Stimulated activated CD4-positive, alpha-beta T cell treated with anti-CD3 and anti-CD28 coated beads, Interleukin-2, amount 100 ng/mL, for 4 hours (primary cell): Measurements from ENCODE around the gene RNU6-8.

Experiments used
- DNase-seq: peaks from one replicate; pipeline ENCODE4 v3.0.0-alpha.2; 2020; ENCODE audit warnings: low read depth

Gene RNU6-8

DNA sequence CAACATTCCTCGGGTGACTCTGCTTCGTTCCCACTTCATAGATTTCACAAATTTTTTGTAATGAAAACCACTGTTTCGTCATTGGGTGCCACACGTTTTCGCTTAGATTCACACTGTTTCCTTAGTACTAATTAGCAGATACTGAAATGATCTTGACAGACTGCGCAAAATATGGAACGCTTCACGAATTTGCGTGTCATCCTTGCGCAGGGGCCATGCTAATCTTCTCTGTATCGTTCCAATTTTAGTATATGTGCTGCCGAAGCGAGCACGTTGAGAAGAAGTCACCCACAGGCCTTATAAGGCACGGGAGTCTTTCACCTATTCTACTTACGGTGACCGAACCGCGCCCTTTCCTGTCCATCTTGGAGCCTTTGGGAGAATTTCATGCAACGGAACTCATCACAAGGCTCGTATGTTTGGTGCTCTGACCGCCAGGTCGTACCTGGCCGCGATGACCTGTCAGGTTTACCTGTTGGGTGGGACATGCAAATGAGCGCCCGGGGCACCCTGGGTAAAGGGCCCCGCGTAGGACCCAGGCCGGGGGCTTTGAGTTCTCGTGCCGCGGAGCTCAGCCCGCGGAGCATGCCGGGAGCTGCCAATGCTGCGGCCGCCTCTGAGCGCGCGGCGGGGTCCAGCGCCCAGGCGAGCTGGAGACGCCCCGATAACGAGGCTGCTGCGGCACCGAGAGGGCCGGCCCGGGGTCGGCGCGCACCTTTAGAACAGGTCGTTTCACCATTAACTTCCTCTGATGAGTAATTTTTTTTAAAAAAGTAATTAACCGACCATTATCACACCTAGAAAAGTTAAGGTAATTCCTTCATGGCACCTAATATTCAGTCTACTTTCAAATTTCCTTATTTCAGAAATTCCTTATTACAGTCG is at the start of gene RNU6-8:
RNU6-8 (minus strand) TSS at position 272 of the 885 bp plus-strand sequence.
- peak; percentile 85 for DNase-seq

DNA sequence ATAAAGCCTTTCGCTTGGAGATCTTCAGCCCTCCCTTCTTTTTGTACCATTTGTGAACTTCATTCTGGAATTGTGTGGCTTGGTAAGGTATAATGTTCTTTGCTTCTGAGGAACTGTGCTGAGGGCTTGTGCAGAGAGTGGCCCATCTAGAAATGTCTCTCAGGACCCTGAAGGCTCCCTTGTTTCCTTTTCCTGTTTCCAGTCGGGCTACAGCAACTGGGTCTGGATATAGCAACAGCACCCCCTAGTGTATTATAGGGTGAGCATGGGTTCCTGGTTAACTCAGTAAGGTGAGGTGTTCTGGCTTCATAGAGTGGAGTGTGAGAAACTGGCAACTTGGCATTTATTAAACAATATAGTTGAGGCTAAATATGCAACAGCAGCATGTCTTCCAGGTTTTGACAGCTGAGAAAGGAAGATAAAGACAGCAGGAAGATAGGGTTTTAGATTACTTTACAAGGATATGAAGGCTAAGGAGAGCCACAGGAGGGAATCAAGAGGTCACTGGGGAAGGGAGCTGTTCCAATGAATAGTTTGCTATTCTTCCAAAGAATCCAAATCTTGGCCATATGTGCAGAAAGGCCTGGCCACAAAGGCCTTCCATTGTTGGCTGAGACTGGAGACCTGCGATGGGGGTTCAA is 49.1 kb upstream of the RNU6-8 start:
- peak; percentile 30 for DNase-seq

DNA sequence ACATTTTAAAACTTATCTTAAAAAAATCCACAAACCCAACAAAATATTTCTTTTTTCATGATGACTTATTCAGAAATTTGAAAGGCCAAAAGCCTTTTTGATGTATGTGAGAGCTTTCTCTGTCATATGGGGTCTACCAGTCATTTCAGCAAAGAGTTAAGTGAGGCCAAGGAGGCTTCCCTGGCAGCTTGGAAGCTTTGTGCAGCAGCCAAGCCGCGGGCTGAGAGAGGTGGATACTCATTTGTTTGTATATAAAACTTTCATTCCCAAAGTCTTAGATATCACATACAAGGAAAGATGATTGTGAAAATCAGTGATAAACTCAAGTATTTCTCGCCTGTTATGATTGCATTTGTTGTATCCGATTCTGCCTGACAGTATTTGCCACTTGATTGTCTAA is 48.5 kb upstream of the RNU6-8 start:
- DNase-seq, result no peak

DNA sequence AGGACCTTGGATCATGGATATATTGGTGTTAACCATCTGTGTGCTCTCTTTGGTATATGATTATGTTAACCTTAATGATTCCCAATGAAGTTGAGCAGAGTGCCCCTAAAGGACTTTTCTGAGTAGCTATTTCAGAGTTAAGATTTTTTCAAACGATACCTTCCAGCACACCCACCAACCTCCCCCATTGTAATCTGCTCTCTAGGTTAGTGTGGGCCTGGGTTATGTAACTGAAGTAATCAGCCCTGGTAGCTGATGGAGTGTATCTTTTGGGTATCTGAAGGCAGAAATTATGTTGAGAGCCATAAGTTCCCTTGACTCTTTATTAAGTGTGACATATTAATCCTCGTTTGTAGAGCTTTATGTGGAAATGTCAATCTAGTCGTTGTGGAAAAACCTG is 47.6 kb upstream of the RNU6-8 start:
- DNase-seq, result no peak

DNA sequence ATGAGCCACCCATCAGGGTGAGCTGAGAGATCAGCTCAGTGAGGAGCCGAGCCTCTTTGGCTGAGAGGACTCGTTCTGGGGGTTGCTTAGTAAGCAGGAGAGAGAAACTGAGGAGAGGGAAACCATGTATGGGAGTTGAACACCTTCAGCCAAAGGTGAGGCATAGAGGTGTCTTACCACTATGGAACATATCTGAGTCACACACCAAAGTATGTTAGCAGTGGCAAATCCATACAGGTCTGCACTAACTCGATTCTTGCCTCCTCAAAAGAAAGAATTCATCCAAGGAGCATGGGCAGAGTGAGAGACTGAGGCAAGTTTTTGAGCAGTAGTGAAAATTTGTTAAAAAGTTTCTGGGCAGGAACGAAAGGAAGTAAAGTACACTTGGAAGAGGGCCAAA is 46.7 kb upstream of the RNU6-8 start:
- DNase-seq, result no peak

DNA sequence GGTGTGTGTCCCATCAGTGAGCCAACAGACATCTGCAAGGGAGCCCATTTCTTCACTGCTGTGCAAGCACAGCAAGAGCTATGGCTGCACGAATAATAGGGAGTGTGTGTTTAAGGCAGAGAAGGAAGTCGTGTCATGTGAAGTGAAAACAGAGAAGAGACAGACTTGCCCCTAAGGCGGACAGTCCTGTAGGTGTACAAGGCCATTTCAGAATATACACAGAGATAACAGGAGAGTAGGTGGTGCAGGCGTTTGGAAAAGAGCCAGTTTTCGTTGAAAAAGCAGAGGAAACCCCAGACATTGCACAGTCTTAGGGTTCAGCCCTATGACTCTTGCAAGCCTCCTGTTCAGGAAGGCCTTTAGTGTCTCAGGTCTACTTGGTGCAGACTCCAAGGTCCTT is 46.3 kb upstream of the RNU6-8 start:
- no peak for DNase-seq

DNA sequence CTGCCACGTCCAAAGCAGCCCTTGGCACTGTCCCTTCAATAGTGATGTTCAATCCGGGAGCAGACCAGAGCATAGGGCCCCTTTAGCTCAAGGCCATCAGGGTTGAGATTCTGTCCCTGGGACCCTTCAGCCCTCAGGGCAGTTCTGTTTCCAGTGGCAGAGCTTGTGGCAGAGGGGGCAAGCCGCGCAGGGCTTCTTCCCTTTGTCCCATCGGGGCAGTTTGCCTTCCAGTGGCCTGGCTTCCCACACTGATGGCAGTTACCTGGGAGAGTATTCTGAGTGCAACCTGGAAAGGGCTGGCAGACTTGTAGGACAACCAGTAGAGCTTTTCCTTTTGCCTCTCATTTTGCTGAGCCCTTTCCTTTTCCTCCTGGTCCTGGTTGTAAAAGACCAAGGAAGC is 43.7 kb upstream of the RNU6-8 start:
- DNase-seq, result no peak

DNA sequence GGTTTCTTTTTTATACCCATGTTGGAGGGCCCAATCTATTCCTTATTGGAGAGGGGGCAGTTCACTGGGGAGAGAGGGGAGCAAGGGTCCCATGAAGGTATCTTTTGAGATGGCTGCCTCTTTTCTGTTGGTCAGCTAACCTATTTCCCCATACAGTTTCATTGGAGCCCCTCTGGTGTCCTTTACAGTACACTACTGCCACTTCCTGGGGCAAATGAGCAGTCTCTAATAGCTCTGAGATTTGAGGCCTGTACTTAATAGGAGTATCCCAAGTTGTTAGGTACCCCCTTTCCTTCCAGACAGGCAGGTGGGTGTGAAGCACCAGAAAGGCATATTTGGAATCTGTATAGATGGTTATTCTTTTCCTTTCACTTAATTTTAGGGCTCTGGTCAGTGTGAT is 41.3 kb upstream of the RNU6-8 start:
- DNase-seq, result no peak

DNA sequence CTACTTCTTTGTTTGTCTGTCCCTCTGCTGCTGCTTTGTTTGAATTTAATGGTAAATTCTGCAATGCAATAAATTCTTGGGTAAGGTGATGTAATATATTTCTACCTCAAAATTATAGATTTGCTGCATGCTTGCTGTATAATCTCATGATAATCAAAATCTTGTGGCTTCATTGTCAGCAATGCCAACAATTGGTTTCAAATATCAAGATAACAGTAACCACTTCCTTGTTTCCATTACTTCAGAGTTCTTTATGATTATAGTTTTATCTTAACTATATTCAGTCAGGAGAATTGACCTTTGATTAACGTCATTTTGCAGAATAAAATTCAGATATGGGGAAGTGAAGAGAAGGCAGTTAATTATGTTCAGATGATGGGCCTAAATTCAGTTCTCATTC is 30.2 kb upstream of the RNU6-8 start:
- DNase-seq, result no peak

DNA sequence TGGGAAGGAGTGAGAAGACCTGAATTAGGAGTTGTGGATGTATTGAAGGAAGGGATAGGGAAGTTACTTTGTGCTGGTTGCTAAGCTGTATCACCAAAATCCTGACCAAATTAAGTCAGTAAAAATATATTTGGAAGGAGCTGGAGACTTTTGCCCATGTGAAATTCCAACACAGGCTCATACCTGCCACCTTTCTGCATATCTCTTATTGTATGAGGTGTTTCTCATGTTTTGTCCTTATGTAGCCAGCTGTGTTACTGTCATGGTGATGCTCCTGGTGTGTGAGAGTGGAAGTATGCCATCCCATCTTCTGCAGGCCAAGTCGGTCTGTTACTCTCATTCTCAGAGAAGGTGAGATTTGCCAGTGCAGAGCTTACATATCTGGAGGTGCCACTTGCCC is 29.4 kb upstream of the RNU6-8 start:
- DNase-seq, result no peak

DNA sequence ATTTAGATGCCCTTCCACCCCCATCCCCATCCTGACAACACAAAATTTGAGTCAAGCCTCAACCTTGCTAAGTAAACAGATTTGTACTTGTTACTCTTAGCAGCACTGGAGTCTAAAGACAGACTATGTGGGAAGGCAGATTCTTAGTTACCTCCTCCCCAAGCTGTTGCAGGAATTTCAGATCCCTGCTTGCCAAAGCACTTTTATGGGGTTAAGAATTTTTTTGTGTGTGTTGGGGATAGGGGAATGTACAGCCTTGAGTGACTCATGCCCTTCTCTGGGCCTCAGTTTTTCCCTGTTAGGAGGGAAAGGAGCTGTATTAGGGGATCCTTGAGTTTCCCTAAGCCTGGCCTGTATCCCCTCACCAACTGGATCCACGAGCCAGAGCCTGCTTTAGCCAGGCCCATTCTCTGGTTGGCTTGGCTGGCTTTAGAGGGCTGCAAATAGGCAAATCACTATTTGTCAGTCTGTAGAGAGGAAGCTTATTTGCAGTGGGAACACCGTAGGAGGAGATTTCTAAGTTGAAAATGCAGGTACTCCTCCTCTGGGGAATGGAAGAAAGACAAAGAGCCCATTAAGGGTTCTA is 27.7 kb upstream of the RNU6-8 start:
- DNase-seq, result no peak

DNA sequence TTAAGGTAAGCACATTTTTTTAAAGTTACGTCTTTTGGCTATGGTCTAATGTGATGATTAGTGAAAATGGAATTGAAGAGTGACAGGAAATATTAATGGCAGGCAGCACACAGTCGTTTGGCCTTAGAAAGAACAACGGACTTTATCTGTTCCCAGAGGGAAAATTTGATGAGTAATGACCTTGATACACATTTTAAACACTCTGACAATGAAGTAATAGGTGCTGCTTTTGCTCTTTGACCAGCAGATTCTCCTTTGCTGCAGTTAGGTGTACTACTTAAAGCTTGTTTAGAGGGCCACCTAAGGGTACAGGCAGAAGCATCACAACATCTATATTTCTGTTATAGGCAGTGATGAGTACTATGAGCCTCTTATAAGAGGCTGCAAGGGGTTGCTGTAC is 27.1 kb upstream of the RNU6-8 start:
- no peak for DNase-seq

DNA sequence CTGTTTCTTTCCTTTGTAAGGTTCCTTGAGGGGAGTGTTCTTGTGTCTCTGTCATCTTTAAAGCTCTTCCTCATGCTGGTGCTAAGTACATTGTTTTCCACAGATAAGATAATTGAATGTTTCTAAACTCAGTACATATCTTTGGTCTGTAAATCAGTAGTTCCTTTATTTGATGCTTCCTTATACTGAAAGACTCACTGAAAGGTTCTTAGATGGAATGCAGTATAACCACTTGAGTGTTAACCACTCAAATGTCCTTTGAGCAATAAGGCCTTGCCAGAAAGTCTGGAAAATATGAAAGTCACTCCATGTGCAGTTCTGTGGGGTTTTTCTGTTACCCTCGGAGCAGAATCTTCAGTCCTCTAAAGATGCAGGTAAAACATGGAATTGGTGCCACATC is 23.0 kb upstream of the RNU6-8 start:
- no peak for DNase-seq

DNA sequence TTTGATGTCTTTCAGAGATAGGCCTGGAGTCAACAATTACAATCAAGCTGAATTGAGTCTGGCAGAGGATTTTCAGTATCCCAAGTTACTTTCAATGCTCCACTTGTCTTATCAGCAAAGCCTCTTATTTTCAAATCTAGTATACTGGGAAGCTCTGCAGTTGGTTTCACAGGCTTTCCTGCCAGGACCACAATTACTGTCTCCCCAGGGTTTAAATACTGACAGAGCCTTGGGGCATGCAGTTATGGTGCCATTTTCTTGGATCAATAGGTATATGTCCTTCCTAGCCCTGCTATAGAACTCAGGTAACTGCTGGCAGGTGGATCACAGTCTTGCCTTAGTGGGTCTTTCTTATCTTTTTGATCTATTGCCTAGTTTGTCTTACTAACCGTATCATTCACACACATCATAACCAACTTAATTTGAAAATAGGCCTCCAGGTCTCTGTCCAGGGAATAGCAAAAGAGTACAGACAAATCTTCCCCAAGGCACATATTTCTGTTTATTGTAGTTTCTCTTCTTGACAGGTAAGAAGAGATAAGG is 22.4 kb upstream of the RNU6-8 start:
- no peak for DNase-seq

DNA sequence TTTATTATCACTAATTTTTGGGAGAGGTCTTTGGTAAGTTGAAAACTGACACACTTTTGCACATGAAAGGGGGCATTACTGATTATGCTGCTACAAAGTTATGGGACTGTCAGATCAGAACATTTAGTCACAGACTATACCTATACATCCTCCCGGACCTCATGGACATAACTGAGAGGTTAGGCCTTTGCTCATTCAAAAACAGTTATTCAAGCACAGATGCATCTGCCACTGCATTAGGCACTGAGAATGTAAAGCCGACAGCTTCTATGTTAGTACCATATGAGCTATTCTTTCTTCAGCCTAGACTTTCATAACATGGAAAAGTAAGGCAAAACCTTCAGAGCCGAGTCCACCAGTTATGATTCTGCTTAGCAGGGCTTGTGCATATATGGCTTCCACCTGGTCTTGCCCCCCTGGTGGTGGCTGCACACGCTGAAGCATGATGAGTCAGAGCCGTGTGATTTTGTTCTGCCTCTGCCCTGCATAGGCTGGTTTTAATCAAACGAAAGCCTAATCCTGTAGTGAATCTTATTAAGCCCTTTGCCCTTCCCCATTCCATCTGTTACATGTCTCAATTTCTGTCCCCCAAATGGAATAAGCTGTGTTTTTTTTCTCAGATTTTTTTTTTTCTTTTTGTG is 21.8 kb upstream of the RNU6-8 start:
- no peak for DNase-seq

DNA sequence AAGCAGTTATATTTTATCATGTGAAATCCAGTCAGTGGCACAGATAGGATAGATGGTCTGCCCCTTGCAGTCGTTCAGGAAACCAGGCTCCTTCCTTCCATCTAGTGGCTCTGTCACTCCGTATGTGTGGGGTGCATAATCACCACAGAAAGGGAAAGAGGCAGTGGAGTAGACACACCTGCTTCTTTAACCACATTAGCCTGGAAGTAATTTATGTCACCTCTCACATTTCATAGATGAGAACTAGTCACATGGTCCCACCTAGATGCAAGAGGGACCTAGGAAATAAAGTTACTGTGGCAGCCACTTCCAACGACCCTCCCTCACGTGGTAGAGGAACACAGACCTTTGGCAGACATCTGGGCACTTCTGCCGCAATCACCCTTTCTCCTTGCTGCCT is 14.2 kb upstream of the RNU6-8 start:
- no peak for DNase-seq

DNA sequence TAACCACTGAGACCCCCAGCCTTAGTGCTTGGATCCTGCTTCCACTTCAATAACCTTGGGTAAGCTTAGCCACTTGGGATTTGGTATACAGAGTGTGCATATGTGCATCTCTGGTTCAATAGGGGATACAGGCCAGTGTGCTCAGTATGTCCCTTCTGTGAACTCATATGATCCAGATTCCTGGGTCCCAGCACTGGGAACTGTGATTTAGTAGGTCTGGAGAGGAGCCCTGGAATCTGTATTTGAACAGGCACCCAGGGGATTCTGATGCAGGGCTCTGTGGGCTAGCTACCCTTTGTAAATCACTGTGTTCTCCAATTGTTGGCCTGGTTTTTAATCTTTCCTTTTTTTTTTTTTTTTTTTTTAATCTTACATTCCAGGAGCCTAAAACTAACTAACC is 9.8 kb upstream of the RNU6-8 start:
- no peak for DNase-seq

DNA sequence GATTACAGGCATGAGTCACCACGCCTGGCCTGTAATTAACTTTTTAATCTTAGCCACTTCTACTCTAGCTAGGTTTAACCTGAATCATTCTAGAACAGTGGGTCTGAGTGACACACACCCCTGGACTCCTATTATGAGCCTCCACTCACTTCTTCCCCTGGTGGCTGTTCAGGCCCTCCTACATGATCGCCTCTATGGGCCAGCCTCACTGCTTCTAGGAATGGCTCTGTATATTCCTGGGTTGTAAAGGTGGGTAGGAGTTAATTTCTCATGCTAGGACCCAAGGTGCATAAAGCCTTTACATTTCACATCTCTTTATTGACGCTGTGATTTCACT is 8.0 kb upstream of the RNU6-8 start:
- no peak for DNase-seq

DNA sequence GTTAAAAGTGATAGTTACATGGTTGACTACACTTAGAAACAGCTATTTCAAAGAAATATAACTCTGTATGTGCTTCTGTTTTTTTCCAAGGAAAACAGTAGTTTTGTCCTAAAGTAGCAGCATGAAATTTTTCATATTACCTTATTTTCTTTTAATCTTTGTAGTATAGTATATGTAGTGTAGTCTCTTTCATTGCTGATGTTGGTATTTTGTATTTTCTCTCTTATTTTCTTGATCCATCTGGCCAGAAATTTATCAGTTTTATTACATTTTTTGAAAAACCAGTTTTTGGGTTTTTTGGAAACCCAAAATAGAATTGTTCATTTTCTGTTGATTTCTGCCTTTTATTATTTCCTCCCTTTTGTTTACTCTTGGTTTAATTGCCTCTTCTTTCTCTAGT is 6.4 kb upstream of the RNU6-8 start:
- DNase-seq, result no peak

DNA sequence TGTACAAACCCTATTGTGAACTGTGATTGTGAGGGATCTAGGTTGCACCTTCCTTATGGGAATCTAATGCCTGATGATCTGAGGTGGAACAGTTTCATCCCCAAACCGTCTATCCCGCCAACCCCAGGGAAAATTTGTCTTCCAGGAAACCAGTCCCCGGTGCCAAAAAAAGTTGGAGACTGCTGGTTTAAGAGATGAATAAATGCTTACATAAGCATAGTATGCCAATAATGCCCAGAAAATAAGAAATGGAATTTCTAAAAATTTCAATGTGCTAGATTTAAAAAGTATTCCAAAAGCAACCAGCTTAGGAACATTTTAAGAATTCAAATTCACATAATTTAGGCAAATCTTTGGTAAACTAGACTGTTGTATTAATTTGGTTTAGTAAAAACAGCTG is 5.4 kb upstream of the RNU6-8 start:
- DNase-seq, result no peak

DNA sequence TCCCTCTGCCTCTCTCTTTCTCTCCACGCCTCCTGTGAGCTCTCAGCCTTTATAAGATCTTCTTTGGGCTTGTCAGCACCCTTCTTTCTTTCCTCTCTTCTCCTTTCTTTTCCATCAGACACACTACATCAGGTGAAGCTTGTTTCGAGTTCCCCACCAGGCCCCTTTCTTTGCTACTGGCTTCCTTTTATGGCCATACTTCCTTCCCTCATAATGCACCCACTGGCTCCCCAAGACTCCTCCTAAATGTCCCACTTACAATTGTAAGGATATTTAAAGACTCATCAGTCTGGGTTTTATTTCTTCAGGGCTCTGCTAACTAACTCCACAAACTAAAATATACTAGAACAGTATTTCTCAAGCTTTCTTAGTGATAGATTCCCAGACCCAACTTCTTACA is 3.5 kb upstream of the RNU6-8 start:
- DNase-seq, result no peak

DNA sequence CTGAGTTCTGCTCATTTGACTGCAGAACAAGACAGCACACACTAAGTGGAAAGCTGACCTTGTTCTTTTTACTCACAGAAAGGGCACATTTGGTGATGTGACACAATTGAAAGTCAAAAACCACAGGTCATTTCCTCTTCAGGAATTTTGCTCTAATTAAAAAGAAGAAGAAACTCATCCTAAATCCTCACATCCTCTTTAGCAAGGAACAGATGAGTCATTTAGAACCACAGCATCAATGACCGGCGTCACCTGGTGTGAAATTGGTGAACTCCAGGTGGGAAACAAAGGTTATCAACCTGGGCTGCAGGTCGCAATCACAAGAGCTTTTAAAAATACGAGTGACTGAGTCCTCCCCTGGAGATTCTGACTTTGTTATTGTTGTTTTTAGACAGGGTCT is 2.9 kb upstream of the RNU6-8 start:
- no peak for DNase-seq

DNA sequence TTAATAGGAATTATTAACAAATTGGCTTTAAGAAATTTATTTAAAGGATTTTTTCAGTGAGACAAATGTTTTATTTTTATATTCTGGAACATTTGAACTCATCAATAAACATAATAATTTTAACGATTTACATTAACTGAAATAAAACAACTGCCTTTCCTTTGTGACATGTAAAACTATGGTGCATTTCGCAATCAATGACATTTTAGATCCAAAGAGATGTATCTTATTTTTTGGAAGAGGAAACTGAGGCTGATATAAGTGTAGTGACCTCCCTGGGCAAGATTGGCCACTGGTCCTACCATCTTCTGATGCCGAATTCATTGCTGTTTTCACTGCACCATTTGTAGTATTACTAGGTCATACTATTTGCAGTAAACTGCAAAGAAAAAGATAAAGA is 2.5 kb upstream of the RNU6-8 start:
- no peak for DNase-seq
